Kidney epithelial cell (primary cell): ENCODE measurements around the gene RANBP17. TPM values are rescaled to one million over a fixed set of nuclear protein-coding genes. Genes with fewer than 3 reads are reported as not detected.

ENCODE experiments used
- DNase-seq: peaks from one replicate; pipeline ENCODE4 v3.0.0-alpha.2; 2010; ENCODE audit warnings: low read depth
- H3K27me3 ChIP-seq: 2 replicates; pipeline ENCODE4 v1.6.0; 2011; ENCODE audit warnings: low read length; ENCODE audit not compliant: control insufficient read depth, insufficient read depth
- H3K36me3 ChIP-seq: 2 replicates; pipeline ENCODE4 v1.5.1; 2011; ENCODE audit warnings: low read length; ENCODE audit not compliant: control insufficient read depth, insufficient read depth
- H3K4me3 ChIP-seq: 2 replicates; pipeline ENCODE4 v1.5.1; 2011; ENCODE audit warnings: low read depth, mild to moderate bottlenecking, control low read depth, low read length
- total RNA-seq: library from RNA; depleted of rRNA; stranded (reverse); fragments of >200 nt; gene quantifications from 2 replicates; pipeline ENCODE4 v1.2.3, GENCODE V29; 2015
- TF ChIP-seq, protein P1 (sequence below): IDR thresholded peaks from 2 replicates; pipeline ENCODE4 v1.5.1; 2011; ENCODE audit warnings: mild to moderate bottlenecking, moderate library complexity, low read length, control low read depth, inconsistent platforms; ENCODE audit not compliant: insufficient read depth, poor library complexity, severe bottlenecking

Gene RANBP17
- total RNA-seq, 1 donor from 2014 or later: 10.4 TPM

DNA sequence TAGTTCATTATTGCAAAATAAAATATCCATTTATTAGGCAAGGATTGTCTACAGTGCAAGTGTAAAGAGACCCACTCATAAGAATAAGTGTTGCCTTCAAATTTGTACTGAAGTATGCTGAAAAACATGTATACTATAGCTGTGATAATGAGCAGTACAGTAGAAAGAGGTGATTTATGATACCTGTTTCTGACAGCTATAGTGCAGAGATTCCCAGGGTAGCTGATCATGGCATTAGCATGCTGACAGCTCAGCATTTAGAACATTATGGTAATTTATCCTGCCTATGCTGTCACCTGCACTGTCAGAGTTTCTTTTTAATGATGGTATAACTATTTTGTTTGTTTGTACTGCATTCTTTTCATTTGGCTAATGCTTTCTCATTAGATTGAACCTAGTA is 269.7 kb downstream of the RANBP17 start:
- DNase-seq: no peak
- TF ChIP-seq, protein P1, sequence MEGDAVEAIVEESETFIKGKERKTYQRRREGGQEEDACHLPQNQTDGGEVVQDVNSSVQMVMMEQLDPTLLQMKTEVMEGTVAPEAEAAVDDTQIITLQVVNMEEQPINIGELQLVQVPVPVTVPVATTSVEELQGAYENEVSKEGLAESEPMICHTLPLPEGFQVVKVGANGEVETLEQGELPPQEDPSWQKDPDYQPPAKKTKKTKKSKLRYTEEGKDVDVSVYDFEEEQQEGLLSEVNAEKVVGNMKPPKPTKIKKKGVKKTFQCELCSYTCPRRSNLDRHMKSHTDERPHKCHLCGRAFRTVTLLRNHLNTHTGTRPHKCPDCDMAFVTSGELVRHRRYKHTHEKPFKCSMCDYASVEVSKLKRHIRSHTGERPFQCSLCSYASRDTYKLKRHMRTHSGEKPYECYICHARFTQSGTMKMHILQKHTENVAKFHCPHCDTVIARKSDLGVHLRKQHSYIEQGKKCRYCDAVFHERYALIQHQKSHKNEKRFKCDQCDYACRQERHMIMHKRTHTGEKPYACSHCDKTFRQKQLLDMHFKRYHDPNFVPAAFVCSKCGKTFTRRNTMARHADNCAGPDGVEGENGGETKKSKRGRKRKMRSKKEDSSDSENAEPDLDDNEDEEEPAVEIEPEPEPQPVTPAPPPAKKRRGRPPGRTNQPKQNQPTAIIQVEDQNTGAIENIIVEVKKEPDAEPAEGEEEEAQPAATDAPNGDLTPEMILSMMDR: no peak

DNA sequence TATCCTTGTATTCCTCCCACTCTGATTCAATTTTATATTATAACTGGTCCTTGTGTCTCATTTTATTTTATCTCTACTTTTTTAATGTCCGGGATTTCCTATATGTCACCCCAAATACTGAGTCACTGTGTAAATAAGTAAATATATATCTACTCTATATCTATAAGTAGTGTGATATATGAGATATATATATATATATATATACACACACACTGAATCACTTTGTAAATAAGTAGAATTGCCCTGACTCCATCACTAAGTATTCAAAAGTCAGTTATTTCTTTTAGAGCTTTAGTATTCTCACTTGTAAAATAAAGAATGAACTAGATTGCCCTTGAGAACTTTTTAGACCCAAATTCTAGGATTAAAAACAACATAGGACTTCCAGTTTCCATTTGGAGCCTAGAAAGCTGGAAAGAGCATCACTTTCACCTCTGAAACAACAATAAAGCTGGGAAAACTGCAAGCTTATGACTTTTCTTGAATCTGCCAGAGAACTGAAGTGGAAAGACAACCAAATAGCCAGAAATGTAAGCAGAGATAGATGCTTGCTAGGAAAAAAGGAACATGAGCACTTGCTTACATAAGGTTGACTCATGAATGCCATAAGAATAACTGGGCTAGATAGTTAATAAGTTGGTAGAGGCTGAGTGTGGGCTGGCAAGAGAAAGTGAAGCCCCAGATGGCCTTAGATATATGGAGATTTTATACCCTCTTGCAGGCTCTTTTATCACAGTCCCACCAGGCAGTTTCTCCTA is 276.1 kb downstream of the RANBP17 start:
- peak; percentile 50 for DNase-seq
- no peaks in the 10 kb centered on the region for H3K27me3 ChIP-seq

More for the DNA sequence above, 269.7 kb downstream of the RANBP17 start:
- no peak overlapping the region for H3K4me3 ChIP-seq
- no peaks in the 10 kb centered on the region for H3K27me3 ChIP-seq
- no peaks in the 10 kb centered on the region for H3K36me3 ChIP-seq

DNA sequence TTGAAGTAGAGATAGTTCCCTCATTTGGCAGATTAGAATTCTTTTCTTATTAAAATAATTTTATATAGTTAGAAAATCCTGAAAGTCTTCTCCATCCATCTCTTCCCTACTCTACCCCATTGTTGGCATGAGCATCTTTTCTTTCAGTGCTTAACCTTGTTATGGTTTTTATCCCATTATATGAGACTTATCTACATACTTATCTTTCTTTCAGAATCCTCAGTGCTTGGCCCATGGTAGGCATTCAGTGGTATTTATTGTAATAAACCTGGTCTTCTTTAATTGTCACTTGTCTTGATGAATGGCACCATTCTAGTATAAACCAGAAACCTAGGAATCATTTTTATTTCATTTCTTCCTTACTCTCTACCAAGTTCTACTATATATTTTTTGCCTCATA is 277.4 kb downstream of the RANBP17 start:
- H3K27me3 ChIP-seq: no peaks in the 10 kb centered on the region
- TF ChIP-seq, protein P1: no peak
- no peaks in the 10 kb centered on the region for H3K36me3 ChIP-seq
- no peak for DNase-seq
- no peak overlapping the region for H3K4me3 ChIP-seq

More for the DNA sequence above, 276.1 kb downstream of the RANBP17 start:
- TF ChIP-seq, protein P1: no peak
- no peak overlapping the region for H3K4me3 ChIP-seq
- H3K36me3 ChIP-seq: no peaks in the 10 kb centered on the region

DNA sequence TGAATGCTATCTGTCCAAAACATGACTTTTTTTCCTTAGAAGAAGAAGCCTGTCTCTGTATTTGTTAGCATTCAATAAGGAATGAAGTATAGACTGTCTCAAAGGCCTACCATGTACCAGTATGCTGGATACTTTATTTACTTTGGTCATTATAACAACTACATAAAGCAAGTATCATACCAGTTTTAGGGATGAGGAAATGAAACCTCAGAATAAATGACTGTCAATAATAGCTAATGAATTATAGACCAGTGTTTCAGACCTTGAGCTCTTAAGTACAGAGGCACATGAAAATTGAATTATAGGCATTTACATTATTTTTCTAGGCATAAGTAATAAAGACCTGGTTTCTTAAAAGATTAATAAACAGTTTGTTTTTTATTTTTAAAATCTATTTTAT is 280.8 kb downstream of the RANBP17 start:
- TF ChIP-seq, protein P1: no peak
- no peaks in the 10 kb centered on the region for H3K27me3 ChIP-seq
- H3K36me3 ChIP-seq: no peaks in the 10 kb centered on the region

DNA sequence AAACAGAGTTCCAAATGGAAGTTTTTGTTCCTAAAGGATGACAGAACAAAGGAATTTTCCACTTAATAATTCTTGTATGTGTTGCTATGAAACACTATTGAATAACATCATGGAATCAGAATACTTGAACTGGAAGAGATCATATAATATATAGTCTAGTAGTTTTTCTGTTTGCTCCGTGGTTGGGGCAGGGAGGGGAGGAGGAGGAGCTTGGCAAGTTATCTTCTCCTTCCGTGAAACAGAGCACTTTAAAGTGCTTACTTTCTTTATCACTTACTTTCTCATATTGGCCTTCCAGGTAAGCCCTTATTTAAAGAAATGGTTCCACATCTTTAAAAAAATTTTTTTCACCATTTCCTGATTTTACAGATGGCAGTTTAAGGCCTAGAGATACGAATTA is 281.4 kb downstream of the RANBP17 start:
- no peak for DNase-seq
- no peaks in the 10 kb centered on the region for H3K36me3 ChIP-seq
- TF ChIP-seq, protein P1: no peak

More for the DNA sequence above, 280.8 kb downstream of the RANBP17 start:
- DNase-seq: no peak
- H3K4me3 ChIP-seq: no peak overlapping the region

DNA sequence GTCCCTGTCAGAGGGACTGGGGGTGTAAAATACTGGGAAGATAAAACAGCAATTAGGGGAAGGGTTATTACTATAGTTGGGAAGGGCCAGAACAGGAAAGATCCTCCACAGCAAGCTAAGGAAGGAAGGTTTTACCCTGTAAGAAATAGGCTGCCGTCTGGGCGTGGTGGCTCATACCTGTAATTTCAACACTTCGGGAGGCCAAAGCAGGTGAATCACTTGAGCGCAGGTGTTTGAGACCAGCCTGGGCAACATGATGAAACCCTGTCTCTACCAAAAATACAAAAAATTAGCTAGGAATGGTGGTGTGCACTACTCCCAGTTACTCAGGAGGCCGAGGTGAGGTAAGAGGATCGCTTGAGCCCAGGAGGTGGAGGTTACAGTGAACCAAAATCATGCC is 282.1 kb downstream of the RANBP17 start:
- DNase-seq: no peak
- TF ChIP-seq, protein P1: no peak
- no peaks in the 10 kb centered on the region for H3K36me3 ChIP-seq

More for the DNA sequence above, 281.4 kb downstream of the RANBP17 start:
- Histone ChIP-seq H3K27me3 (no peaks in the 10 kb centered on the region), H3K4me3 (no peak overlapping the region)

More for the DNA sequence above, 282.1 kb downstream of the RANBP17 start:
- Histone ChIP-seq H3K27me3 (no peaks in the 10 kb centered on the region), H3K4me3 (no peak overlapping the region)
